Progenitor cell of endocrine pancreas (in vitro differentiated cells): ENCODE data around the gene SPDYE16. TPM values are rescaled to one million over a fixed set of nuclear protein-coding genes. Genes with fewer than 3 reads are reported as not detected.
"Not testable (repeated sequence)": the region's sequence is repeated elsewhere in the genome, so short reads cannot be mapped to it uniquely, and the experiment has no call there.

Experiments used
- DNase-seq: peaks from one replicate; pipeline ENCODE4 v3.0.0; 2021; ENCODE audit warnings: low spot score; ENCODE audit not compliant: unreplicated experiment
- H3K27ac Mint-ChIP-seq: 2 replicates; pipeline ENCODE4 v1.8.0; 2021; ENCODE audit warnings: mild to moderate bottlenecking, moderate library complexity, mixed read lengths
- H3K27me3 Mint-ChIP-seq: 2 replicates; pipeline ENCODE4 v1.8.0; 2021; ENCODE audit warnings: mixed read lengths
- H3K36me3 Mint-ChIP-seq: 2 replicates; pipeline ENCODE4 v1.8.0; 2022; ENCODE audit warnings: mixed read lengths; ENCODE audit not compliant: insufficient read depth
- H3K4me1 Mint-ChIP-seq: 2 replicates; pipeline ENCODE4 v1.8.0; 2021; ENCODE audit warnings: low read depth, mixed read lengths
- H3K4me3 Mint-ChIP-seq: 2 replicates; pipeline ENCODE4 v1.8.0; 2021; ENCODE audit warnings: low read depth, mild to moderate bottlenecking, moderate library complexity, mixed read lengths
- H3K9me3 Mint-ChIP-seq: 2 replicates; pipeline ENCODE4 v1.8.0; 2021; ENCODE audit warnings: low read depth, mixed read lengths
- long read RNA-seq: library from polyadenylated mRNA; unstranded; transcript quantifications from one replicate; pipeline ENCODE4 v2.0.0, GENCODE V29; 2020
- total RNA-seq: library from RNA; stranded (reverse); gene quantifications from 2 replicates; pipeline ENCODE4 v1.2.1, GENCODE V29; 2021

Gene SPDYE16, protein sequence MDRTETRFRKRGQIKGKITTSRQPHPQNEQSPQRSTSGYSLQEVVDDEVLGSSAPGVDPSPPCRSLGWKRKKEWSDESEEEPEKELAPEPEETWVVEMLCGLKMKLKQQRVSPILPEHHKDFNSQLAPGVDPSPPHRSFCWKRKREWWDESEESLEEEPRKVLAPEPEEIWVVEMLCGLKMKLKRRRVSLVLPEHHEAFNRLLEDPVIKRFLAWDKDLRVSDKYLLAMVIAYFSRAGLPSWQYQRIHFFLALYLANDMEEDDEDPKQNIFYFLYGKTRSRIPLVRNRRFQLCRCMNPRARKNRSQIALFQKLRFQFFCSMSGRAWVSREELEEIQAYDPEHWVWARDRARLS
- total RNA-seq: 0.31 and 0.47 TPM in 2 replicates
- long read RNA-seq: 0 reads

DNA sequence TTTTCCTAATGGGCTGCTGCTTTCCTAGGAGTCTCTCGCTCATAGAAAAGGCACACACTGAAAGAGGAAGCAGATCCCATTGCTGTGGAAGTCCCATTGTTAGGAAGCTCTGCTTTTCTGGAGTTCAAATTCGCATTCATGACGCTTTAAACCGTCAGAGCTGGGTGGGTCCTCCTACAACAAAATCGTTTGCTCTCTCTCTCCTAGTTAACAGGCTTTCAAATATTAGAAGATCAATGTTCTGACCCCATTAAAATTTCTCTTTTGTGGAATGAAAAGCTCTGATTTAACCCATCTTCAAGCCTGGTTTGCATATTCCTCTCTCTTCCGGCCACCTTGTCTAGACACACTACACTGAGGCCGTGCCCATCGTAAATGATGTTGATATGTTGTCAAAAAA is at the start of gene SPDYE16:
TSS of gene SPDYE16 (minus strand) at position 101 of the 400 bp plus-strand sequence. CDS start 1,838 bp downstream, outside the sequence.
- not testable (repeated sequence) for H3K4me3 Mint-ChIP-seq, H3K9me3 Mint-ChIP-seq, H3K4me1 Mint-ChIP-seq, H3K36me3 Mint-ChIP-seq, H3K27ac Mint-ChIP-seq, H3K27me3 Mint-ChIP-seq, DNase-seq

DNA sequence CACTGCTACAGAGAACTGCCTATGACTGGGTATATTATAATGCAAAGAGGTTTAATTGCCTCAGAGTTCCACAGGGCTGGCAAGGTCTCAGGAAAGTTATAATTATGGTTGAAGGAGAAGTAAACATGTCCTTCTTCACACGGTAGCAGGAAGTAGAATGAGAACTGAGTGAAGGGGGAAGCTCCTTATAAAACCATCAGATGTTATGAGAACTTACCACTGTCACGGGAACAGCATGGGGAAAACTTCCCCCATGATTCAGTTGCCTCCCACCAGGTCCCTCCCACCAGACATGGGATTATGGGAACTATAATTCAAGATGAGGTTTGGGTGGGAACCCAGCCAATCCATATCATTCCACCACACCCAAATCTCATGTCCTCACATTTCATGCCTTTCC is 49.6 kb upstream of the SPDYE16 start:
- H3K27me3 Mint-ChIP-seq, H3K4me3 Mint-ChIP-seq, H3K36me3 Mint-ChIP-seq, H3K4me1 Mint-ChIP-seq, DNase-seq, H3K27ac Mint-ChIP-seq, H3K9me3 Mint-ChIP-seq: not testable (repeated sequence)

DNA sequence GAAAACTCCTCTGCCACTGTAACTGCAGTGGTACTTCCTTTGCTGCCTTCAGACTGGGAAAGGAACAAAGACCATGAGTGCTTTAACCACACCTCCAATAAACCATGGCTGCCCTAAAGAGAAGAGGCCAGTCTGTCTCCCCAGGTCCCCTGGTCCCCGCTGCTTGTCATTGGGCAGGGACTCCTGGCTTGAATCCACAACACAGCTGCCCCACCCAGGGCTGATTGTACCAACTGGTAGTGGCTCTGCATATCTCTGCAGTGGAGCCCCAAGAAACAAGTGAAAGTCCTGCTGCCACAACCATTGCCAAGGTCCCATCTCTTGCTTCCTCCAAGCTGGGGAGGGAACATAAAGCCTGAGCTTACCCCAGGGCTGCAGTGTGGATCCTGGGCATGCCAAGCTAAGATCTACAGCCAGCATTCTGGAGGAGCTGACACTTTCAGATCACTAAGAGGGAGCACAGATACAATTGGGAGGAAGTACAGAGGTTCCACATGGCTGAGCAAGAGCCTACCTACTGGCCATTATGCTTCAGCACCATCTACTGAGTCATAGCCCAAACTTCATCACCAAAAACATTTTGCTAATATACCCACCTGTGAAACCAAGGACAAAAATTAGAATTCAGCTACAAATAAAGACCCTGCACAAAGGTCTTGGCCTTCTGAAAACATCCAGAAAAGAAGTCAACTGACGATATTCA is 48.7 kb upstream of the SPDYE16 start:
- H3K9me3 Mint-ChIP-seq, H3K36me3 Mint-ChIP-seq: not testable (repeated sequence)

DNA sequence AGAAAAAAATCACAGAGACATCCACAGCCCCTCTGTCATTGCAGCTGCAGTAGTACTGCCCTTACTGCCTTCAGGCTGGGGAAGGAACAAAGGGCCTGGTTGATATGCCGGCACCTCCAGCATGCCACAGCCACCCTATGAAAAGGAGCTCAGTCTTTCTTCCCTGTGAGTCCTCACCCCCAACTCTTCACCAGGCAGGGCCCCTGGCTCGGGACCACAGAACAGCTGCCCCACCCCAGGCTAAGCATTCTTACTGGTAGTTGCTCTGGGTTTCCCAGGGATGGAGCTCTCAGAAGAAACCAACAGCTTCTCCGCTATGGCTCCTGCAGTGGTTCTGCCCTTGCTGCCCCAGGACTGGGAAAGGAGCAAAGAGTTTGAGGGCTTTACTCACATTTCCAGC is 47.9 kb upstream of the SPDYE16 start:
- peaks cover 11% of the 10 kb centered on the region for H3K4me1 Mint-ChIP-seq
- H3K27ac Mint-ChIP-seq, DNase-seq, H3K36me3 Mint-ChIP-seq, H3K9me3 Mint-ChIP-seq, H3K27me3 Mint-ChIP-seq, H3K4me3 Mint-ChIP-seq: not testable (repeated sequence)

More for the DNA sequence above, 48.7 kb upstream of the SPDYE16 start:
- DNase-seq, H3K4me1 Mint-ChIP-seq, H3K4me3 Mint-ChIP-seq, H3K27me3 Mint-ChIP-seq, H3K27ac Mint-ChIP-seq: not testable (repeated sequence)

DNA sequence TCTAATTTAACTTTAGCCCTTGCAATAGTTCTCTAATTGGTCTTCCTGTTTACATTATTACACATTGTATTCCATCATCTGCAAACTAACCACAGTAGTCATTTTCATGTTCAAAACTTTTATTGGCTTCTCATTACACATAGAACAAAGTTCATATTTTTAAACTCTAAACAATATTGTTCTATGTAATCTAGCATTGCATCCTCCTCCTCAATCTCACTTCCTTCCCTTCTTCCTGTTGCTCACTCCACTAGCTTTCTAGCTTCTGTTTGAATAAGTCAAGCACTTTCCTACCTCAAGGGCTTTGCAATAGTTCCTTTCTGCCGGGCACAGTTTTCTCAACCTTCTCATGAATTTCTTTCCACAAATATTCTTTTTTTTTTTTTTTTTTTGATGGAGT is 45.5 kb upstream of the SPDYE16 start:
- H3K36me3 Mint-ChIP-seq: not testable (repeated sequence)

DNA sequence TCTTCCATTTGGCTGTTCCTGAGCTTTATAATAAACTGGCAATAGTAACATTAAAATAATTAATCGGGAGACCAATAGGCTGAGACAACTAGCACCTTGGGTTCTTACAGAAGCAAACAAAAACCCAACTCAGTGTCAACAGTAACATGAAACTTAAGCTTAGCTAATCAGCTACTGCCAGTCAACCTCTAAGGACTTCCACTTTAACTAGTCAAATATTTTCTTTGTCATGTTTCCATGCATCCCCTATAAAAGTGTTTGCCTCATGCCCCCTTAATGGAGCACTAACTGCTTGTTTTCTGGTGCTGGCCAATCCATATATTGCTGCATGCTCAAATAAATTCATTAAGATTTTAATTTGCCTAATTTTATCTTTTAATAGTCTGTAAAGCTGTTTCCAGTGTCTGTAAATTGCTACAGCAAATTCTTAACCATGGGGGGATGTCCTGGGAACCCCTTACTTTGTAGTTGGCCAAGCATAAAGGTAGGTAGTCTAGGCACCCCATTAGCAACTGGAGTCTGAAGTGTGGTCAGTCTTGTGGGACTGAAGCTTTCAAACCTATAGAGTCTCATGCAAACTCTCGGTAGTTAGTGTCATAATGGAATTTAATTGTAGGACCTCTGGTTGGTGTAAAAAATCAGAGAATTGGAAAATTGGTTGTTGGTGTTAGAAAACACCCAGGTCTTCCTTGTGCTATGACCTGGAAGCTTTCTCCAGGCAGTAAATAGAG is 43.7 kb upstream of the SPDYE16 start:
- not testable (repeated sequence) for H3K36me3 Mint-ChIP-seq, H3K9me3 Mint-ChIP-seq, H3K27me3 Mint-ChIP-seq, DNase-seq, H3K4me3 Mint-ChIP-seq, H3K27ac Mint-ChIP-seq
- peaks cover 19% of the 10 kb centered on the region for H3K4me1 Mint-ChIP-seq

More for the DNA sequence above, 45.5 kb upstream of the SPDYE16 start:
- peaks cover 16% of the 10 kb centered on the region for H3K4me1 Mint-ChIP-seq
- DNase-seq, H3K9me3 Mint-ChIP-seq, H3K27ac Mint-ChIP-seq, H3K4me3 Mint-ChIP-seq, H3K27me3 Mint-ChIP-seq: not testable (repeated sequence)

DNA sequence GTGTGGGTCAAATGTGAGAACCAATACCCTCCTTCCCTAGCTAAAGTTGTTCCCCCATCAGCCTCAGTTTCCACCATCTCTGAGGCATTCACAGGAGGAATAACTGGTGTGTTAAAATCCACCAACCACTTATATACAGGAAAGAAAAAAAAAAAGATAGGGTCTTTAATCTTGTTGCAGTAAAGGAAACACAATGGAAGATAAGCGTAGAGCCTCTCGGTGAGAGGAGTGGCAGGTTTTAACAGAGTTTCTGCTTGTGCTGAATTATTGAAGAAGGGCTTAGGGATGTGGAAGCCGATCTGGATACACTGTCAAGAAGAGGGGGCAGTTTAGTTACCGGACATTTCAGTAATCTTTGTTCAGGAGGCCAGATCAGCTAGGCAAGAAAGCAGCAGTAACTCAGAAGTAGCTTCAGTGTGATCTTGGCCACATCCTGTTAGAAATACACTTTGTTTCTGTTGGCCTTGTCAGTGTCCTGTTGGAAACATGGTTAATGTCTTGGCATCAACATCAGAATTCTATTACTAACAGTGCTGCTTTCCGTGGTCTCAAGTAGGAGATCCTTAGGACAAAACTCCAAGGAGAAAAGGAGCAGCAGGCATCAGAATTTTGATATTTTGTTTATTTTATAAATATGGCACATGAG is 40.7 kb upstream of the SPDYE16 start:
- not testable (repeated sequence) for H3K4me3 Mint-ChIP-seq, H3K9me3 Mint-ChIP-seq, H3K36me3 Mint-ChIP-seq, H3K27me3 Mint-ChIP-seq, DNase-seq, H3K27ac Mint-ChIP-seq
- H3K4me1 Mint-ChIP-seq: peaks cover 19% of the 10 kb centered on the region

DNA sequence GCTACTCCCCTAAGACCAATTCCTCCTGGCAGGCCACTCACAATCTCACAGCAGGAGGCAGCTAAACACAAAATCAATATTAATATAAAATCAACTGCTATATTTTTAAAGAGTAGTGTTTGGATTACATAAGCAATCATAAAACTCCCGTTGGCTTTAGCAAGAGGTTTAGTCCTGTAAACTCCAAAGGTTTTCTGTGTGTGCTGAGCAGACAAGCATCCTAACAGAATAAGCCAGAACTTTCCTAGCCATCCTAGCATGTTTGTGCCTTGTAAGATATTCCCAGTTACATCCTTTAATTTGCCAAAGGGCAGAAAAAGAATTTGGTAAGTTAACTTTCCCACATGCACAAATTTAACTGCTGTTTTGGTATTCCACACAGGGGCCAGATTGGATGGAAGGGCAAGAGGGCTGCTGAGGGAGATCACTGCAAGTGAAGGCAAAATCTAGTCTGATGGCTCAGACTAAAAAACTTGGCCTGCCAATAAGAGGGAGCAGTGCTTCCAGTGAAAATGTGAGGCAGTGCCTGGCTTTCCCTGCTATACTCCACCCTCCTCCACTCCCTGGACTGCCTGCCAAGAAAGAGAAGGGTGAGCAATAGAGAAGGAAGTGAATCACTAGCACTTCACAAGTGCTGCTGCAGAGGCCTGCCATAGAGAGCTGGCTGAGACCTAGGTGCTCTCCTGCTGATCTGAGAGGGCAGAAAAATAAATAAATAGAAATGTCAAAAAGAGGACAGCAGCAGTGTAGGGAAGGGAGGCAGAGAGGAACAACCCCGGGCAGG is 39.9 kb upstream of the SPDYE16 start:
- H3K4me3 Mint-ChIP-seq, H3K36me3 Mint-ChIP-seq, H3K9me3 Mint-ChIP-seq, H3K27ac Mint-ChIP-seq, DNase-seq, H3K27me3 Mint-ChIP-seq: not testable (repeated sequence)
- peaks cover 19% of the 10 kb centered on the region for H3K4me1 Mint-ChIP-seq

DNA sequence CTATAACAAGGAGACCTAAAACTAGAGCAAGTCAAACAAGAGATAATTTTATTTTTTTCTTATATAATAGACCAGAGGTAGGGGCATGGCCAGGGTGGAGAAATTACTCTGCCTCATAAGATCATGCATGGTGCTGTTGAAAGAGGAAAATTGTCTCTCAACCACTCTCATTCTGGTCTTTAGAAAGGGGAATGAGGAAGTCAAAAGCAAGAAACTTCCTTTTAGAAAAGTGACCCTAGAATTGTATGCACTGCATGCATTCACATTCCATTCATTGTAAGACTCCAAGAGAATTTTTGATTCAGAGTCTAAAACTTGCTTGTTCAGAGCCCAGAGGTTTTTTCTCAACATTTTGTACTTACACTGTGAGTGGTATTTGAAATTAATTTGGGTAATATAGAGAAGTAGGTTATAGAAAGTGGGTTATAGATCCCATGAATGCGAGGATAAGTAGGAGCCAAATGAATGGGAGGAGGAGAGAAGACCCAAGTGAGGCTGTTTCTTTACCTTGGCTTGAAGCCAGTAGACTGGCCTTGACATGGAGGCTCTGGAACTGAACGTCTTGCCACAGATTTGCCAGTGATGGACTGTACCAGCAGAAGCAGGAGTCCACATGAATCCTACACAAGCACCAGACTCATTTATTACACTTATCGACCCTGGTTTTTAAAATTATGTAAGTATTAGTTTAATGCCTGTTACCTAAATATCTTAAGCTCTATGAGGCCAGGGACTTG is 33.0 kb upstream of the SPDYE16 start:
- not testable (repeated sequence) for H3K27me3 Mint-ChIP-seq, H3K4me1 Mint-ChIP-seq, H3K4me3 Mint-ChIP-seq, H3K9me3 Mint-ChIP-seq, H3K36me3 Mint-ChIP-seq, DNase-seq, H3K27ac Mint-ChIP-seq

DNA sequence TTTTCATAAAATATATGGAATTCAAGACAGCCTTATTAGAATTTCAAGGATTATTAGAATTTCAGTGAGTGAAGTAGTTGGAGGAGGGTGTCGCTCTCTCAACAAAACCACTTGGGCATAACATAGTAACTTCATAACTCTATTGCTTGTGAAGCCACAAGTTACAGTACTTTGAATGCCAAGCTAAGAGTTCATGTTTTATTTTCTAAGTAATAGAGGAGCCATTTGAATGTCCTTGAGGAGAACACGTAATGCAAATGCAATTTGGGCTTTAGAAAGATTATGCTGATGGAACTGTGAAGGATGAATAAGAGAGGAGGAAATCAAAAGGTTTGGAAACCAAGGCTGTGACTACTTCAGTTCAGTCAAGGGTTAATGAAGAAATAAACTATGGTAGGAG is 32.3 kb upstream of the SPDYE16 start:
- H3K4me1 Mint-ChIP-seq, H3K9me3 Mint-ChIP-seq: not testable (repeated sequence)

DNA sequence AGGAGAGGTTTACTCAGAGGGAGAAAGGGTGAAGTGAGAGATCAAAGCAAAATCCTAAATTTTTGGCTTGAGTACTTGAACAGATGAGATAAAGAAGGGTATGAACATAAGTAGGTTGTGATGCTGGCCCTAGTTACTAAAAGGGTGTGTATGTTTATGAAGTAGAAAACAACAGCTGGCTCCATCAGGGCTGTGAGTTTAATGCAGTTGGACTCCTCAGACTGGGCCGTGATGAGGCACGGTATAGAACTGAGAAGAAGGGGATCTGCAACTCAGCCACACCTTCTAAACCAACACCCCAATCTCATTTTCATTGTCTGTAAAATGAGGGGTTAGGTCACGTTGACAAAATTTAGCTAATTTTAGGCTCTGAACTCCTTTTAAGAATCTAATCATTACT is 29.2 kb upstream of the SPDYE16 start:
- H3K36me3 Mint-ChIP-seq: peaks cover 11% of the 10 kb centered on the region
- H3K9me3 Mint-ChIP-seq, H3K27ac Mint-ChIP-seq, H3K4me1 Mint-ChIP-seq, H3K27me3 Mint-ChIP-seq, DNase-seq, H3K4me3 Mint-ChIP-seq: not testable (repeated sequence)

More for the DNA sequence above, 32.3 kb upstream of the SPDYE16 start:
- H3K27ac Mint-ChIP-seq, H3K27me3 Mint-ChIP-seq, DNase-seq, H3K4me3 Mint-ChIP-seq, H3K36me3 Mint-ChIP-seq: not testable (repeated sequence)
